K562 (cell line): ENCODE data around the gene RBM12. TPM values are rescaled to one million over a fixed set of nuclear protein-coding genes. Genes with fewer than 3 reads are reported as not detected.

Experiments used
- ATAC-seq: fragments of 200-7000 bp; cut with Tn5 transposase; 3 replicates; pipeline ENCODE4 v1.9.1; 2020; ENCODE audit warnings: moderate library complexity
- BruUV-seq: library from RNA; stranded (reverse); fragments of 400-500 nt; replicated peaks from 2 replicates; lab custom pipeline; 2021; lab: Mats Ljungman, UMichigan
- CTCF ChIA-PET: fragments of 300-600 bp; formaldehyde crosslinking; extraction: SDS; loops from one replicate; lab custom pipeline; 2021; ENCODE audit warnings: low intra/inter-chr PET ratio; lab: Yijun Ruan, JAX
- POLR2A ChIA-PET: fragments of 300-600, 350-650 bp; sonication (Branson Sonifier 250); formaldehyde crosslinking; extraction: SDS; loops from one replicate; lab custom pipeline; 2021; ENCODE audit warnings: antibody characterized with exemption, inconsistent platforms; lab: Yijun Ruan, JAX
- DNase-seq, 4 experiments: peaks; one replicate each; pipeline versions ENCODE4 v3.0.0 to v3.0.0-alpha.2; 2011 to 2018; ENCODE audit warnings: low spot score in 3 of 4, mixed read lengths in 3 of 4; ENCODE audit errors: extremely low read depth in 1 of 4
- FAIRE-seq: peaks from 2 replicates; lab custom pipeline; 2011; peaks lifted over from hg19 to GRCh38; lab: Jason Lieb, UNC
- H2AFZ ChIP-seq: 2 replicates; pipeline ENCODE4 v1.6.0; 2011; ENCODE audit warnings: low read depth, low read length, control low read depth, inconsistent platforms
- H3K27ac ChIP-seq: fragments of 200-600 bp; 3 replicates; pipeline ENCODE4 v1.8.0; 2011; ENCODE audit warnings: low read depth, mild to moderate bottlenecking, control low read depth, inconsistent platforms, low read length, moderate library complexity, mixed read lengths; ENCODE audit errors: extremely low read depth
- H3K27me3 ChIP-seq, 2 experiments: fragments of 300-600 bp in 1 of 2; 2 replicates in 1 of 2; 3 replicates in 1 of 2; pipeline versions ENCODE4 v1.6.0 to v1.8.0; 2011; ENCODE audit warnings: inconsistent platforms in 2 of 2, low read length in 2 of 2, mild to moderate bottlenecking in 1 of 2, mixed read lengths in 1 of 2, moderate library complexity in 1 of 2; ENCODE audit not compliant: control insufficient read depth in 2 of 2, insufficient read depth in 2 of 2
- H3K36me3 ChIP-seq: fragments of 300-600 bp; 3 replicates; pipeline ENCODE4 v1.8.0; 2011; ENCODE audit warnings: mild to moderate bottlenecking, low read length, inconsistent platforms; ENCODE audit not compliant: control insufficient read depth, insufficient read depth
- H3K4me1 ChIP-seq, 2 experiments: fragments of 200-600 bp in 1 of 2; replicated peaks in 1 of 2; 2 replicates in 1 of 2; 3 replicates in 1 of 2; pipeline versions ENCODE4 v1.5.1 to v1.8.0; 2011; ENCODE audit warnings: inconsistent platforms in 2 of 2, low read length in 2 of 2, mild to moderate bottlenecking in 1 of 2, mixed read lengths in 1 of 2, moderate library complexity in 1 of 2; ENCODE audit not compliant: control insufficient read depth in 2 of 2, insufficient read depth in 2 of 2
- H3K4me2 ChIP-seq: 2 replicates; pipeline ENCODE4 v1.6.1; 2011; ENCODE audit warnings: low read length, control low read depth, inconsistent platforms, mixed read lengths; ENCODE audit not compliant: insufficient read depth
- H3K4me3 ChIP-seq: fragments of 200-600 bp; sonication (generic), shearing (Covaris generic); 2 replicates; pipeline ENCODE4 v1.5.1; 2016; ENCODE audit warnings: control low read depth, inconsistent platforms
- H3K79me2 ChIP-seq: fragments of 200-600 bp; 3 replicates; pipeline ENCODE4 v1.8.0; 2011; ENCODE audit warnings: low read length, inconsistent platforms; ENCODE audit not compliant: control insufficient read depth, insufficient read depth
- H3K9ac ChIP-seq, 2 experiments: 2 replicates each; pipeline versions ENCODE4 v1.6.0 to v1.6.1; 2011; ENCODE audit warnings: low read depth in 2 of 2, low read length in 2 of 2, control low read depth in 1 of 2, inconsistent platforms in 1 of 2, mild to moderate bottlenecking in 1 of 2, mixed read lengths in 1 of 2; ENCODE audit not compliant: insufficient read depth in 1 of 2
- H3K9me1 ChIP-seq: one replicate; pipeline ENCODE4 v1.6.0; 2011; ENCODE audit warnings: inconsistent platforms, mild to moderate bottlenecking, low read length, moderate library complexity; ENCODE audit not compliant: control insufficient read depth, insufficient read depth
- H3K9me3 ChIP-seq: replicated peaks from 2 replicates; pipeline ENCODE4 v1.5.1; 2011; ENCODE audit warnings: low read depth, low read length, inconsistent platforms; ENCODE audit not compliant: control insufficient read depth, insufficient read depth
- H4K20me1 ChIP-seq: replicated peaks from 2 replicates; pipeline ENCODE4 v1.6.1; 2011; ENCODE audit warnings: low read length, inconsistent platforms, mixed read lengths; ENCODE audit not compliant: control insufficient read depth, insufficient read depth
- AFF1 ChIP-seq, 2 experiments: fragments of 450-650 bp; IDR thresholded peaks; 2 replicates each; pipeline ENCODE4 v1.6.1; 2018; ENCODE audit warnings: mild to moderate bottlenecking in 2 of 2, low read depth in 1 of 2; ENCODE audit not compliant: partially characterized antibody in 2 of 2
- MBD2 ChIP-seq: sonication (generic); IDR thresholded peaks from 2 replicates; pipeline ENCODE4 v1.6.1; 2016; ENCODE audit warnings: low read depth, borderline replicate concordance
- MEF2D ChIP-seq: conservative IDR thresholded peaks from 2 replicates; pipeline ENCODE4 v1.6.1; 2016; ENCODE audit warnings: low read depth, missing genetic modification characterization, missing compliant biosample characterization
- PCBP2 ChIP-seq: fragments of 200-400 bp; formaldehyde crosslinking; IDR thresholded peaks from 2 replicates; pipeline ENCODE4 v1.6.1; 2018; ENCODE audit warnings: low read length, low read depth, mild to moderate bottlenecking, moderate library complexity; ENCODE audit not compliant: poor library complexity, severe bottlenecking
- PHB2 ChIP-seq: fragments of 450-650 bp; IDR thresholded peaks from 2 replicates; pipeline ENCODE4 v1.6.1; 2017; ENCODE audit warnings: low read depth
- WGBS: fragments of 100-300 bp; shearing (Covaris generic); methylation state at CpG from one replicate; pipeline ENCODE4 v1.1.6; 2016; ENCODE audit warnings: low coverage, mixed read lengths; ENCODE audit not compliant: insufficient coverage; ENCODE audit errors: missing lambda C conversion rate; 5-methylcytosine and 5-hydroxymethylcytosine counted together
- in situ Hi-C: fragments of 300-500 bp; cut with MboI; formaldehyde crosslinking; loops from 4 replicates; pipeline ENCODE4 v1.15.0; 2018; ENCODE audit warnings: inconsistent platforms, mixed read lengths
- intact Hi-C: fragments of 100-400 bp; cut with micrococcal nuclease; formaldehyde crosslinking; loops from 2 replicates; pipeline ENCODE4 v1.14.2; 2022
- polyA plus RNA-seq, 8 experiments: library from polyadenylated mRNA; depleted of rRNA in 4 of 8; stranded (reverse) in 5 of 8; unstranded in 3 of 8; fragments of >200 nt; fragmentation: Nextera tagmentation in 2 of 8; fragmentation: Illumina TruSeq in 1 of 8; extraction: Ambion mirVana in 2 of 8; extraction: Trizol in 1 of 8; gene quantifications; 2 replicates each; pipeline versions ENCODE4 v1.2.1 to v1.2.3, GENCODE V29; 2011 to 2014; ENCODE audit warnings: inconsistent platforms in 1 of 8, missing spikeins in 1 of 8
- total RNA-seq, 7 experiments: library from RNA; depleted of rRNA in 6 of 7; stranded (reverse); fragments of >200 nt in 6 of 7; fragmentation: Illumina TruSeq in 2 of 7; extraction: Trizol in 2 of 7; gene quantifications; 2 replicates each; pipeline versions ENCODE4 v1.2.1 to v1.2.3, GENCODE V29; 2011 to 2021; ENCODE audit warnings: low replicate concordance in 1 of 7
- TF ChIP-seq, protein P1 (sequence below): sonication (generic); formaldehyde crosslinking; IDR thresholded peaks from 2 replicates; pipeline ENCODE4 v1.8.1; 2023; ENCODE audit warnings: mild to moderate bottlenecking, missing genetic modification reagents

Gene RBM12
- total and polyA plus RNA-seq, 9 of the 15 experiments (the other 6 are each of a cell fraction or from before 2014, with no cell fraction given) = 5.0 to 162 (median 73.3) TPM

- TF ChIP-seq AFF1 (IDR thresholded peaks at IDR 0.05; ENCODE audit: low read depth in 1 of 2, partially characterized antibody in 2 of 2) (no peak), MBD2 (no peak), PCBP2 (no peak), MEF2D (tag) (no peak)
Observed at GRCh38 chr20:35669221-35669620, 4.5 kb upstream of the RBM12 start (continued).

GRCh38 chr20:35665949-35666288 lies 1.2 kb upstream of the RBM12 start:
- Histone ChIP-seq H3K9ac (no peak overlapping the region), H3K4me2 (no peak overlapping the region), H3K9me1 (no peaks in the 10 kb centered on the region), H3K27ac (no peak overlapping the region), H3K27me3 (no peaks in the 10 kb centered on the region), H2AFZ (no peak overlapping the region), H3K79me2 (peaks cover 42% of the 10 kb centered on the region), H3K4me3 (no peak overlapping the region), H3K9me3 (no peaks in the 10 kb centered on the region), H3K36me3 (peaks cover 30% of the 10 kb centered on the region), H4K20me1 (peaks cover 31% of the 10 kb centered on the region), H3K4me1 (peaks cover 11 to 18% of the 10 kb centered on the region in 2 experiments; a peak in 4 of 5 replicates)
- DNase-seq (no peak), ATAC-seq (no peak), FAIRE-seq (no peak)
- 97% methylated on average over 16 of the region's 17 CpGs for WGBS
- no TSS peak for BruUV-seq
- ChIA-PET POLR2A (interaction anchor here (0.7 to 1.0 kb wide), 3 partner anchors 10 to 76 kb away, joined by 3 read pairs; partner anchors contain the start of gene RBM39), CTCF (no interaction called here)
- no peak for TF ChIP-seq PHB2
- TF ChIP-seq, protein P1, sequence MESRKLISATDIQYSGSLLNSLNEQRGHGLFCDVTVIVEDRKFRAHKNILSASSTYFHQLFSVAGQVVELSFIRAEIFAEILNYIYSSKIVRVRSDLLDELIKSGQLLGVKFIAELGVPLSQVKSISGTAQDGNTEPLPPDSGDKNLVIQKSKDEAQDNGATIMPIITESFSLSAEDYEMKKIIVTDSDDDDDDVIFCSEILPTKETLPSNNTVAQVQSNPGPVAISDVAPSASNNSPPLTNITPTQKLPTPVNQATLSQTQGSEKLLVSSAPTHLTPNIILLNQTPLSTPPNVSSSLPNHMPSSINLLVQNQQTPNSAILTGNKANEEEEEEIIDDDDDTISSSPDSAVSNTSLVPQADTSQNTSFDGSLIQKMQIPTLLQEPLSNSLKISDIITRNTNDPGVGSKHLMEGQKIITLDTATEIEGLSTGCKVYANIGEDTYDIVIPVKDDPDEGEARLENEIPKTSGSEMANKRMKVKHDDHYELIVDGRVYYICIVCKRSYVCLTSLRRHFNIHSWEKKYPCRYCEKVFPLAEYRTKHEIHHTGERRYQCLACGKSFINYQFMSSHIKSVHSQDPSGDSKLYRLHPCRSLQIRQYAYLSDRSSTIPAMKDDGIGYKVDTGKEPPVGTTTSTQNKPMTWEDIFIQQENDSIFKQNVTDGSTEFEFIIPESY = peak; percentile 21; the same call in 1 of the 2 replicates
- in situ Hi-C loops (no loop called here), intact Hi-C loops (no loop called here)
